Measurements from ENCODE around the gene TNFRSF13B. TPM values are rescaled to one million over a fixed set of nuclear protein-coding genes. Genes with fewer than 3 reads are reported as not detected.
"Not testable (repeated sequence)": the region's sequence is repeated elsewhere in the genome, so short reads cannot be mapped to it uniquely, and the experiment has no call there.

TNFRSF13B gene
- 0.25 TPM for polyA plus RNA-seq (ENCODE audit: insufficient read length)

GRCh38 chr17:16971458-16972338 lies at the start of gene TNFRSF13B:
TSS of gene TNFRSF13B (minus strand) at chr17:16972118. CDS start at chr17:16972075, 43 bp downstream.
- DNase-seq = no peak

GRCh38 chr17:17021194-17021863 lies 49.4 kb upstream of the TNFRSF13B start:
- DNase-seq = no peak

DNA sequence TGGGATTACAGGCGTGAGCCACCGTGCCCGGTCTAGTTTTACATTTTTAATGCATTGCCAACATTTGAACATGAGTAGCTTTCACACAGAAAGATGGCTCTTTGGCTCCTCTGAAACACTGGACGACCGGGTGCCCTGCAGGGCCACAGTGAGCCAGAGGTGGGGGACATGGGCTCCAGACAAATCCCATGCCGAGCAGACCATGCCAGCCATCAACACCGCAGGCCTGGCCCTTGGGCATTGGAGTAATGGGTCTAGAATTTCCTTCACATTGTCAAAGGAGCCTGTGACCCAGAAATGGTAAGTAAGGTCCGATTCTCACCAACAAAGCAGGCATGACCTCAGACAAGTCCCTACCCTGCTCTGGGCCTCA lies 48.9 kb upstream of the TNFRSF13B start:
- no peak for DNase-seq

DNA sequence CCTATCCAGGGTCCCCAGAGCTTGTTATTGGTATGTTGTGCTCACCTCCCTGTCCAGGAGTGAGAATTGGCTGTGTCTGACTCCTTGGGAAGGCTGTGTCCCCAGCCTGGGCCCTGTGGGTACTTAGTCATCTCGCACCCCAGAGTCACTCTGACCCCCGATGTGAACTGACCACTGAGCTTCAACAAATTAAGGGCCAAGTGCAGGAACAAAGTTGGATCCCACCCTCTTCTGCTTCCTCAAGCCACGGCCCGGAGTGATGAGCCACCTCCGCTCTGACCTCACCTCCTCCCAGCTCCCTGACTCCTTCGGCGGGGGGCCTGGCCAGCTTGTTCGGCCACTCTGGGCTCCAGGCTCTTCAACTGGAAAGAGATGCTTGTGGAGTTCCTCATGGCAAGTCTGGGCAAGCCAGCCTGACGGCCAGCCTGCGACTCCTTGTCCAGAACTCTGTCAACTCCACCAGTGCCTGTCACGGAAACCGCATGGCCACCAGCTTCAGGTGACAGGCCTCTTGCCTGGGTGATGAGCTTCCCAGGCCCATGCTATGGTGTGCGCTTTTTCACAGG lies 48.1 kb upstream of the TNFRSF13B start:
- DNase-seq = no peak

DNA sequence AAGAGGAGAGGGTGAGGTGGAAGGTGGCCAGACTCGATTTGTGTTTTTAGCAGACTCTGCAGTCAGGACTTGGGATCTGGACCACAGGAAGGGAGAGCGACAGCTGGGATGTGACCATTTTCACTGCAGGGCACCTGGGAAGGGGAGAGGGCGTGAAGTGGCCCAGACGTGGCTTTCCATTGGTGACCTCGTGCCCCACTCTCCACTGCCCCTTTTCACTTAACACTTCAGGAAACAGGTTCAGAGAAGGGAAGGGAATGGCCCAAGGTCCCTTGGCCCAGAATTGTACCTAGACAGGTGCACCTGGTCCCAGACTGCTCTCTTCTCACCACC lies 47.5 kb upstream of the TNFRSF13B start:
- DNase-seq = no peak

DNA sequence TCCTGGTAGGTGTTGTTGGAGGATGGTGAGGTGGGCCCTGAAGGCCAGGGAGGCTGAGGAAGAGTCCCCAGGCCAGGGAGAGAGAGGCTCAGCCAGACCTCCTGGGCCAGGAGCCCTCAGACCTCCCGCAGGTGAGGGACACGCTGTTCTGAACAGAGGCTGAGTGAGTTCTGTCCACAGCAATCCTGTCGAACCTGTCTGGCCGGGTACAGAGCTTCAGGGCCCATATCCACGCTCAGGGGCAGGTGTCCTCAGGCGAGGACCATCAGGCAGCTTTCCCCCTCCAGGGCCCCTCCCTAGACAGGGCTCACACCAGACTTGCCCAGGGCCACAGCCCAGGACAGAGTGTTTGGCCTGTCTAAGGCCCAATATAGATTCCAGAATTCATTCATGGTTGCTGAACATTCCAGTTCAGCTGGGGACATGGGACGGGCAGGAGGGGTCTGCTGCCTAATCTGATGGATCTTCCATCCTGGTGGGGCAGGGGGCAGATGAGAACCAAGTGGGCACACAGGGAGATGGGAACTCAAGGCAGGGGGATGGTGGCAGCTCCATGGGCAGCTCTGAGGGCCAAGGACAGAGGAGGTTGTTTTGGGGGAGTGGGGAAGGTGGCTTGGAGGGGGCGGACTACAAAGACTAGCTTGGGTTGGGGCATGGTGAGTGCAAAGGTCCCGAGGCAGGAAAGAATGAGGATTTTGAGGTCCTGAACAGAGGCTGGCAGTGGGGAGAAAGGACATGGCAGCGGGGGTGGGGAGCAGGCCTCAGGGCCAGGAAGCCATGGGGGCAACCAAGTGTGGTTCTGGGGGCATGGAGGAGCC lies 46.9 kb upstream of the TNFRSF13B start:
- DNase-seq = no peak

- no peak for DNase-seq
These were observed 46.1 kb upstream of the TNFRSF13B start for GRCh38 chr17:17018021-17018441.

GRCh38 chr17:17017343-17018014 lies 45.6 kb upstream of the TNFRSF13B start:
- no peak for DNase-seq

GRCh38 chr17:17016199-17017197 lies 44.6 kb upstream of the TNFRSF13B start:
- not testable (repeated sequence) for DNase-seq

- DNase-seq = no peak
These were observed 43.3 kb upstream of the TNFRSF13B start for GRCh38 chr17:17015230-17015629.

DNA sequence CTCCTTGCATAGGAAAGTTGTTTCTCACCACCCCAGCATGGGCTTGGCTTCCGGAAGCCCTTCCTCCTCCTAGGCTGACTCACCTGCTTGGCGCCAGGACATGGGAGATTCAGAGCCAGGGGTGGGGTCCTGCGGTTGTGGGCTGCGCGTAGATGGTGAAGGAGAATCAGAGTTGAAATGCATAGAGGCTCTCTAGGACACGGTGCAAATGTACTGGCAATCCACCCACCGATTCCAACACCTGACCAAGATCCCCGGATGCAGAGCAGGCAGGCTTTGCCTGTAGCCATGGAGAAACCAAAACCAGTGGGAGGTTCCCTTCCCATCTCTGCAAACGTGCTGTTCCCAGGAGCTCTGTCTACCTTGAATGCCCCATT lies 42.8 kb upstream of the TNFRSF13B start:
- DNase-seq = not testable (repeated sequence)

GRCh38 chr17:17013828-17014747 lies 42.2 kb upstream of the TNFRSF13B start:
- not testable (repeated sequence) for DNase-seq

DNA sequence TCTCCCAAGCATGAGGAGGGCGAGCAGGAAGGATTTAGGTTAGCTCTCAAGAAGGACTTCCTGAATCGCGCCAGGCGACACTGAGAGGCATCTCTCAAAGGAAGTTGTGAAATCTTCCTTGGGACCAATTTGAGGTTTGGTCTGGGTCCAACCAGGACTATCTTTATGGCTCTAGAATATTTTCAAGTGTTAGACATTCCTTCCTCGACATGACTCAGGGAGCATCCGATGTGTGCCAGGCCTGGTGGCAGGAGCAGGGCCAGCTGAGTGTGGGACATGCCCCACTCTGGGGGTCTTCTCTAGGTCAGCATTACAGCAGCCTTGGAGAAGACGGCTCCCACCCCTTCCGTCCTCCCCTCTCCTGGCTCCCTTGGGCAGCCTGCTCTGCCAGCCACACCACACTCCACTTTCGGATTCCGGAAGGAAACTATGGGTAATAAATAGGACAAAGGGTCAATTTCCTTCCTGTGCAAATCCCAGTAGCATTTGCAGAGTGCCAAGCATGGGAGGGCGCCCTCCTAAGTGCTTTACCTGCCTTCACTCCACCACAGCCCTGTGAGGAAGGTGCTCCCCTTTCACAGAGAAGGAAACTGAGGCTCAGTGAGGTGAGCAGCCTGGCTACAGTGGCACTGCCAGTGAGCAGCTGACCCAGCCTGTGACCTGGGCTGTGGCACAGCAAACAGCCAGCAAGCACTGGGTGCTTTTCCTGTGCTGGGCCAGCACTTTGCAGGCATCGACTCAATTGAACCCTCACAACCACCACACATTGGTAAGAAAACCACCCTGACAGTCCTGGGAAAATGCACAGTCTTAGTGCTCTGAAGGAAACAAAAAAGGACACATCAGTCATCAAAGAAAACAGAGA lies 39.4 kb upstream of the TNFRSF13B start:
- not testable (repeated sequence) for DNase-seq

DNA sequence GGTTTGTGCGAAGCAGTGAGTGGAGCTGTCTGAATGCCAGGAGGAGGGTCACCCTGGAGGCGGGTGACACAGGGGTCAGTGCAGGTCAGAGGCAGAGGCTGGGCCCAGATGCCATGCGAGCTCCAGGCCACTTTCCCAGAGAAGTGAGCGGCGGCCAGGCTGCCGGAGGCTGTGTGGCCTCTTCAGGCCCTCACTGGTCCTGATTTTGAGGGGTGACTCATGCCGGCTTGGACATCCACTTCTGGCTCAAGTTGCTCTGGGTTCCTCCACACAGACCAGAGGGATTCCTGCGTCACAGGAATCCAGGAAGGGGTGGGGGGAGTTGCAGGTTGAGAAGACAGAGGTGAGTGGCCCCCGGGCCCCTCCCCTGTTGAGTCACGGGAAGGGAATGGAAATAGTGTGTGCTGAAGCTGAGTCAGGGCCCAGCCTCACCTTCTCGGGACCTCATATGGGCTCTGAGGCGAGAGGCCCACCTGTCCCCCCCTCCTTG lies 38.7 kb upstream of the TNFRSF13B start:
- DNase-seq = not testable (repeated sequence)

- not testable (repeated sequence) for DNase-seq
These were observed 38.1 kb upstream of the TNFRSF13B start for GRCh38 chr17:17009972-17010371.

- not testable (repeated sequence) for DNase-seq
These were observed 36.9 kb upstream of the TNFRSF13B start for GRCh38 chr17:17008621-17009397.

DNA sequence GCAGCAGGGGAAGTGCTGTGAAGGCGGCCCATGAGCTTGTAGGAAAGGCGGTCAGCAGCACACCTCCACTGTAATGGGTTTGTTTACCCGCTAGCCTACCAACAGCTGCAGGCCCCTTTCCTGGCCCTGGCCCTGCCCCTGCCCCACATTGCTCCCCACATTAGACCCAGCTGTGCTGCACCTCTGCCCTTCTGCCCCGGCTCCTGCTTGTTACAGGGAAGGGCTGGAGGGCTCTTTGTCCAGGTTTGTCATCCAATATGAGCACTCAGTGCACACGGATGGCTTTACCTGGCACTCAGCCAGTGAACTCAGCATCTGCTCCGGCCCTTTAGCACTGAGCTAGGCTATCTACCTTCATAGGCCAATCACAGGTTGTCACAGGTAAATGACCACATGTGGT lies 36.0 kb upstream of the TNFRSF13B start:
- not testable (repeated sequence) for DNase-seq

Measured in hindlimb muscle (tissue), 1 donor.